SK-N-SH (cell line): ENCODE data around the gene TNNT2. TPM values are rescaled to one million over a fixed set of nuclear protein-coding genes. Genes with fewer than 3 reads are reported as not detected.

ENCODE experiments used
- CTCF ChIA-PET: fragments of 300-600, 350-600 bp; formaldehyde crosslinking; extraction: SDS; loops from one replicate; lab custom pipeline; 2021; lab: Yijun Ruan, JAX
- POLR2A ChIA-PET: fragments of 350-600 bp; sonication (Branson Sonifier 250); formaldehyde crosslinking; extraction: SDS; loops from one replicate; lab custom pipeline; 2020; ENCODE audit warnings: antibody characterized with exemption, inconsistent platforms; lab: Yijun Ruan, JAX
- DNase-seq: peaks from one replicate; pipeline ENCODE4 v3.0.0; 2012
- H2AFZ ChIP-seq: fragments of 200-600 bp; sonication (generic); 2 replicates; pipeline ENCODE4 v1.8.1; 2016; ENCODE audit warnings: antibody characterized with exemption, mild to moderate bottlenecking, low read depth
- H3F3A ChIP-seq: fragments of 200-600 bp; sonication (generic); replicated peaks from 2 replicates; pipeline ENCODE3; 2016; ENCODE audit warnings: antibody characterized with exemption, mild to moderate bottlenecking; ENCODE audit not compliant: insufficient read depth
- H3K27ac ChIP-seq, 2 experiments: fragments of 200-500 bp in 1 of 2; fragments of 200-600 bp in 1 of 2; sonication (Bioruptor generic) in 1 of 2; sonication (generic), shearing (Covaris generic) in 1 of 2; 2 replicates each; pipeline versions ENCODE4 v1.5.1 to v1.6.1; 2014 to 2016; ENCODE audit warnings: low read depth in 2 of 2, inconsistent platforms in 1 of 2, low read length in 1 of 2, mild to moderate bottlenecking in 1 of 2, mixed read lengths in 1 of 2
- H3K27me3 ChIP-seq: fragments of 200-600 bp; sonication (generic), shearing (Covaris generic); 2 replicates; pipeline ENCODE4 v1.6.1; 2016; ENCODE audit warnings: mixed run types; ENCODE audit not compliant: insufficient read depth
- H3K36me3 ChIP-seq, 2 experiments: fragments of 200-500 bp in 1 of 2; fragments of 200-600 bp in 1 of 2; sonication (Bioruptor generic) in 1 of 2; sonication (generic) in 1 of 2; replicated peaks in 1 of 2; 2 replicates each; pipeline versions ENCODE3 to v1.5.1; 2014 to 2016; ENCODE audit warnings: low read length in 1 of 2, mild to moderate bottlenecking in 1 of 2; ENCODE audit not compliant: insufficient read depth in 2 of 2, control insufficient read depth in 1 of 2
- H3K4me1 ChIP-seq, 2 experiments: fragments of 200-500 bp in 1 of 2; fragments of 200-600 bp in 1 of 2; sonication (Bioruptor generic) in 1 of 2; sonication (generic), shearing (Covaris generic) in 1 of 2; 2 replicates each; pipeline versions ENCODE4 v1.5.1 to v1.6.1; 2014 to 2016; ENCODE audit warnings: low read depth in 1 of 2, low read length in 1 of 2, mixed run types in 1 of 2; ENCODE audit not compliant: insufficient read depth in 2 of 2, control insufficient read depth in 1 of 2
- H3K4me2 ChIP-seq: fragments of 200-600 bp; sonication (generic), shearing (Covaris generic); 2 replicates; pipeline ENCODE4 v1.6.1; 2017; ENCODE audit warnings: mixed run types
- H3K4me3 ChIP-seq, 2 experiments: fragments of 200-500 bp in 1 of 2; fragments of 200-600 bp in 1 of 2; sonication (Bioruptor generic) in 1 of 2; sonication (generic), shearing (Covaris generic) in 1 of 2; 2 replicates each; pipeline versions ENCODE4 v1.5.1 to v1.8.1; 2014 to 2016; ENCODE audit warnings: low read depth in 2 of 2, inconsistent platforms in 1 of 2, low read length in 1 of 2, mild to moderate bottlenecking in 1 of 2, mixed read lengths in 1 of 2, moderate library complexity in 1 of 2
- H3K79me2 ChIP-seq: fragments of 200-600 bp; sonication (generic); 2 replicates; pipeline ENCODE4 v1.8.1; 2017; ENCODE audit warnings: mild to moderate bottlenecking; ENCODE audit not compliant: insufficient read depth
- H3K9ac ChIP-seq: fragments of 200-600 bp; sonication (generic); 2 replicates; pipeline ENCODE4 v1.6.1; 2017; ENCODE audit warnings: mixed run types
- H3K9me2 ChIP-seq: fragments of 200-600 bp; sonication (generic); 2 replicates; pipeline ENCODE4 v1.6.1; 2017; ENCODE audit warnings: mixed run types
- H3K9me3 ChIP-seq: fragments of 200-600 bp; sonication (generic); 2 replicates; pipeline ENCODE4 v1.6.1; 2017; ENCODE audit warnings: mixed run types, mild to moderate bottlenecking, moderate library complexity
- H4K20me1 ChIP-seq: fragments of 200-600 bp; sonication (generic); 2 replicates; pipeline ENCODE4 v1.6.1; 2017; ENCODE audit warnings: mild to moderate bottlenecking, mixed run types; ENCODE audit not compliant: insufficient read depth
- CHD2 ChIP-seq: fragments of 150-350 bp; IDR thresholded peaks from 2 replicates; pipeline ENCODE4 v1.6.1; 2018; ENCODE audit warnings: low read length; ENCODE audit not compliant: partially characterized antibody
- EP300 ChIP-seq, 2 experiments: IDR thresholded peaks; 2 replicates each; pipeline versions ENCODE4 v1.4.0 to v1.6.1; 2012; ENCODE audit warnings: borderline replicate concordance in 1 of 2, low read depth in 1 of 2, low read length in 1 of 2
- FOXJ3 ChIP-seq: sonication (generic); formaldehyde crosslinking; IDR thresholded peaks from 2 replicates; pipeline ENCODE4 v1.5.1; 2020; ENCODE audit warnings: mild to moderate bottlenecking, missing genetic modification reagents
- JUND ChIP-seq: IDR thresholded peaks from 2 replicates; pipeline ENCODE4 v1.4.0; 2012
- MEF2A ChIP-seq: IDR thresholded peaks from 2 replicates; pipeline ENCODE4 v1.4.0; 2012; ENCODE audit warnings: low read depth, borderline replicate concordance
- NFIC ChIP-seq: IDR thresholded peaks from 2 replicates; pipeline ENCODE4 v1.4.0; 2012; ENCODE audit warnings: borderline replicate concordance
- RCOR1 ChIP-seq: fragments of 150-350 bp; IDR thresholded peaks from 2 replicates; pipeline ENCODE4 v1.6.1; 2017; ENCODE audit warnings: antibody characterized with exemption, low read length
- RFX5 ChIP-seq: IDR thresholded peaks from 2 replicates; pipeline ENCODE4 v1.6.1; 2012; ENCODE audit warnings: mild to moderate bottlenecking, improper control_type of control experiment, low read length
- SIN3A ChIP-seq: IDR thresholded peaks from 2 replicates; pipeline ENCODE4 v1.6.1; 2012; ENCODE audit warnings: low read depth, mild to moderate bottlenecking, low read length, moderate library complexity, borderline replicate concordance
- TAF1 ChIP-seq: IDR thresholded peaks from 2 replicates; pipeline ENCODE4 v1.6.1; 2012; ENCODE audit warnings: low read depth, mild to moderate bottlenecking, low read length, moderate library complexity, borderline replicate concordance
- YY1 ChIP-seq: IDR thresholded peaks from 2 replicates; pipeline ENCODE4 v1.4.0; 2012; ENCODE audit warnings: low read depth, mild to moderate bottlenecking
- WGBS: methylation state at CpG from one replicate; pipeline ENCODE4 v1.1.6; 2017; ENCODE audit warnings: low lambda C conversion rate; 5-methylcytosine and 5-hydroxymethylcytosine counted together
- polyA plus RNA-seq, 3 experiments: library from polyadenylated mRNA; depleted of rRNA; stranded (reverse); fragments of >200 nt; gene quantifications; 2 replicates each; pipeline ENCODE4 v1.2.3, GENCODE V29; 2012
- TF ChIP-seq, protein P1 (sequence below): IDR thresholded peaks from 2 replicates; pipeline ENCODE4; 2012
- TF ChIP-seq, protein P2 (sequence below): fragments of 150-350 bp; IDR thresholded peaks from 2 replicates; pipeline ENCODE4 v1.6.1; 2017; ENCODE audit warnings: antibody characterized with exemption, low read length, low read depth, borderline replicate concordance
- TF ChIP-seq, protein P3 (sequence below): IDR thresholded peaks from 2 replicates; pipeline ENCODE4 v1.6.1; 2012; ENCODE audit warnings: mild to moderate bottlenecking, low read depth, low read length, moderate library complexity
- TF ChIP-seq, protein P4 (sequence below): fragments of 150-350 bp; IDR thresholded peaks from 2 replicates; pipeline ENCODE4 v1.6.1; 2016; ENCODE audit warnings: mild to moderate bottlenecking, low read depth, low read length
- TF ChIP-seq, protein P5 (sequence below): IDR thresholded peaks from 2 replicates; pipeline ENCODE4 v1.4.0; 2012; ENCODE audit warnings: low read depth, borderline replicate concordance

The TNNT2 gene
- polyA plus RNA-seq, 1 of the 3 experiments (the other 2 are of a cell fraction) = 0.33 TPM

DNA sequence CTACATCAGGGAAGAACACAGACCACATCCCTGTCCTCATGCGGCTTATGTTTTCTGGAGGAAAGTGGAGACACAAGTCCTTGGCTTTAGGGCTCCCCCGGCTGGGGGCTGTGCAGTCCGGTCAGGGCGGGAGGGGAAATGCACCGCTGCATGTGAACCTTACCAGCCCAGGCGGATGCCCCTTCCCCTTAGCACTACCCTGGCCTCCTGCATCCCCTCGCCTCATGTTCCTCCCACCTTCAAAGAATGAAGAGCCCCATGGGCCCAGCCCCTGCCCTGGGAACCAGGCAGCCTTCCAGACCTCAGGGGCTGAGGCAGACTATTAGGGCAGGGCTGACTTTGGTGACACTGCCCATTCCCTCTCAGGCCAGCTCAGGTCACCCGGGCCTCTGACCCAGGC is 45.5 kb downstream of the TNNT2 start:
- WGBS = 82% methylated on average over 7 of the region's 8 CpGs
- POLR2A ChIA-PET = no interaction called here
- DNase-seq = no peak

More for the DNA sequence above, 45.5 kb downstream of the TNNT2 start:
- Histone ChIP-seq H3K9ac (no peak overlapping the region), H4K20me1 (no peaks in the 10 kb centered on the region), H3K9me2 (no peaks in the 10 kb centered on the region), H3K4me3 (no peak overlapping the region), H3K4me1 (peaks cover 0 to 9% of the 10 kb centered on the region in 2 experiments; a peak in 2 of 4 replicates), H2AFZ (no peak overlapping the region), H3K9me3 (no peaks in the 10 kb centered on the region), H3K4me2 (no peak overlapping the region), H3K36me3 (no peaks in the 10 kb centered on the region), H3K79me2 (no peaks in the 10 kb centered on the region), H3K27ac (no peak overlapping the region), H3K27me3 (no peaks in the 10 kb centered on the region), H3F3A (no peaks in the 10 kb centered on the region)
- TF ChIP-seq SIN3A (no peak), RCOR1 (no peak), RFX5 (no peak), TAF1 (no peak), EP300 (IDR thresholded peaks at IDR 0.05; ENCODE audit: borderline replicate concordance in 1 of 2, low read depth in 1 of 2, low read length in 1 of 2) (no peak), JUND (no peak), NFIC (no peak), CHD2 (no peak), YY1 (no peak), MEF2A (no peak), FOXJ3 (CRISPR knock-in tag) (no peak)
- TF ChIP-seq, protein P1, sequence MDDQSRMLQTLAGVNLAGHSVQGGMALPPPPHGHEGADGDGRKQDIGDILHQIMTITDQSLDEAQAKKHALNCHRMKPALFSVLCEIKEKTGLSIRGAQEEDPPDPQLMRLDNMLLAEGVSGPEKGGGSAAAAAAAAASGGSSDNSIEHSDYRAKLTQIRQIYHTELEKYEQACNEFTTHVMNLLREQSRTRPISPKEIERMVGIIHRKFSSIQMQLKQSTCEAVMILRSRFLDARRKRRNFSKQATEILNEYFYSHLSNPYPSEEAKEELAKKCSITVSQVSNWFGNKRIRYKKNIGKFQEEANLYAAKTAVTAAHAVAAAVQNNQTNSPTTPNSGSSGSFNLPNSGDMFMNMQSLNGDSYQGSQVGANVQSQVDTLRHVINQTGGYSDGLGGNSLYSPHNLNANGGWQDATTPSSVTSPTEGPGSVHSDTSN = no peak
- TF ChIP-seq, protein P2, sequence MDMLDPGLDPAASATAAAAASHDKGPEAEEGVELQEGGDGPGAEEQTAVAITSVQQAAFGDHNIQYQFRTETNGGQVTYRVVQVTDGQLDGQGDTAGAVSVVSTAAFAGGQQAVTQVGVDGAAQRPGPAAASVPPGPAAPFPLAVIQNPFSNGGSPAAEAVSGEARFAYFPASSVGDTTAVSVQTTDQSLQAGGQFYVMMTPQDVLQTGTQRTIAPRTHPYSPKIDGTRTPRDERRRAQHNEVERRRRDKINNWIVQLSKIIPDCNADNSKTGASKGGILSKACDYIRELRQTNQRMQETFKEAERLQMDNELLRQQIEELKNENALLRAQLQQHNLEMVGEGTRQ = no peak
- TF ChIP-seq, protein P3, sequence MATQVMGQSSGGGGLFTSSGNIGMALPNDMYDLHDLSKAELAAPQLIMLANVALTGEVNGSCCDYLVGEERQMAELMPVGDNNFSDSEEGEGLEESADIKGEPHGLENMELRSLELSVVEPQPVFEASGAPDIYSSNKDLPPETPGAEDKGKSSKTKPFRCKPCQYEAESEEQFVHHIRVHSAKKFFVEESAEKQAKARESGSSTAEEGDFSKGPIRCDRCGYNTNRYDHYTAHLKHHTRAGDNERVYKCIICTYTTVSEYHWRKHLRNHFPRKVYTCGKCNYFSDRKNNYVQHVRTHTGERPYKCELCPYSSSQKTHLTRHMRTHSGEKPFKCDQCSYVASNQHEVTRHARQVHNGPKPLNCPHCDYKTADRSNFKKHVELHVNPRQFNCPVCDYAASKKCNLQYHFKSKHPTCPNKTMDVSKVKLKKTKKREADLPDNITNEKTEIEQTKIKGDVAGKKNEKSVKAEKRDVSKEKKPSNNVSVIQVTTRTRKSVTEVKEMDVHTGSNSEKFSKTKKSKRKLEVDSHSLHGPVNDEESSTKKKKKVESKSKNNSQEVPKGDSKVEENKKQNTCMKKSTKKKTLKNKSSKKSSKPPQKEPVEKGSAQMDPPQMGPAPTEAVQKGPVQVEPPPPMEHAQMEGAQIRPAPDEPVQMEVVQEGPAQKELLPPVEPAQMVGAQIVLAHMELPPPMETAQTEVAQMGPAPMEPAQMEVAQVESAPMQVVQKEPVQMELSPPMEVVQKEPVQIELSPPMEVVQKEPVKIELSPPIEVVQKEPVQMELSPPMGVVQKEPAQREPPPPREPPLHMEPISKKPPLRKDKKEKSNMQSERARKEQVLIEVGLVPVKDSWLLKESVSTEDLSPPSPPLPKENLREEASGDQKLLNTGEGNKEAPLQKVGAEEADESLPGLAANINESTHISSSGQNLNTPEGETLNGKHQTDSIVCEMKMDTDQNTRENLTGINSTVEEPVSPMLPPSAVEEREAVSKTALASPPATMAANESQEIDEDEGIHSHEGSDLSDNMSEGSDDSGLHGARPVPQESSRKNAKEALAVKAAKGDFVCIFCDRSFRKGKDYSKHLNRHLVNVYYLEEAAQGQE = no peak
- TF ChIP-seq, protein P4, sequence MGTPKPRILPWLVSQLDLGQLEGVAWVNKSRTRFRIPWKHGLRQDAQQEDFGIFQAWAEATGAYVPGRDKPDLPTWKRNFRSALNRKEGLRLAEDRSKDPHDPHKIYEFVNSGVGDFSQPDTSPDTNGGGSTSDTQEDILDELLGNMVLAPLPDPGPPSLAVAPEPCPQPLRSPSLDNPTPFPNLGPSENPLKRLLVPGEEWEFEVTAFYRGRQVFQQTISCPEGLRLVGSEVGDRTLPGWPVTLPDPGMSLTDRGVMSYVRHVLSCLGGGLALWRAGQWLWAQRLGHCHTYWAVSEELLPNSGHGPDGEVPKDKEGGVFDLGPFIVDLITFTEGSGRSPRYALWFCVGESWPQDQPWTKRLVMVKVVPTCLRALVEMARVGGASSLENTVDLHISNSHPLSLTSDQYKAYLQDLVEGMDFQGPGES = no peak
- TF ChIP-seq, protein P5, sequence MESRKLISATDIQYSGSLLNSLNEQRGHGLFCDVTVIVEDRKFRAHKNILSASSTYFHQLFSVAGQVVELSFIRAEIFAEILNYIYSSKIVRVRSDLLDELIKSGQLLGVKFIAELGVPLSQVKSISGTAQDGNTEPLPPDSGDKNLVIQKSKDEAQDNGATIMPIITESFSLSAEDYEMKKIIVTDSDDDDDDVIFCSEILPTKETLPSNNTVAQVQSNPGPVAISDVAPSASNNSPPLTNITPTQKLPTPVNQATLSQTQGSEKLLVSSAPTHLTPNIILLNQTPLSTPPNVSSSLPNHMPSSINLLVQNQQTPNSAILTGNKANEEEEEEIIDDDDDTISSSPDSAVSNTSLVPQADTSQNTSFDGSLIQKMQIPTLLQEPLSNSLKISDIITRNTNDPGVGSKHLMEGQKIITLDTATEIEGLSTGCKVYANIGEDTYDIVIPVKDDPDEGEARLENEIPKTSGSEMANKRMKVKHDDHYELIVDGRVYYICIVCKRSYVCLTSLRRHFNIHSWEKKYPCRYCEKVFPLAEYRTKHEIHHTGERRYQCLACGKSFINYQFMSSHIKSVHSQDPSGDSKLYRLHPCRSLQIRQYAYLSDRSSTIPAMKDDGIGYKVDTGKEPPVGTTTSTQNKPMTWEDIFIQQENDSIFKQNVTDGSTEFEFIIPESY = no peak
- CTCF ChIA-PET = interaction anchor here (0.5 to 2.7 kb wide), 3 partner anchors 14 to 78 kb away, joined by 3 to 8 read pairs (median 7); no protein-coding TSS in a partner anchor
